LNCAP (cell line): Measurements from ENCODE around the gene BIN1.

Experiments used
- TF ChIP-seq, protein P1 (sequence below): fragments of 450-650 bp; IDR thresholded peaks from 2 replicates; pipeline ENCODE4 v1.5.1; 2017; ENCODE audit warnings: mild to moderate bottlenecking

BIN1 gene

GRCh38 chr2:127001751-127002150, 105.2 kb downstream of the BIN1 start:
- TF ChIP-seq, protein P1, sequence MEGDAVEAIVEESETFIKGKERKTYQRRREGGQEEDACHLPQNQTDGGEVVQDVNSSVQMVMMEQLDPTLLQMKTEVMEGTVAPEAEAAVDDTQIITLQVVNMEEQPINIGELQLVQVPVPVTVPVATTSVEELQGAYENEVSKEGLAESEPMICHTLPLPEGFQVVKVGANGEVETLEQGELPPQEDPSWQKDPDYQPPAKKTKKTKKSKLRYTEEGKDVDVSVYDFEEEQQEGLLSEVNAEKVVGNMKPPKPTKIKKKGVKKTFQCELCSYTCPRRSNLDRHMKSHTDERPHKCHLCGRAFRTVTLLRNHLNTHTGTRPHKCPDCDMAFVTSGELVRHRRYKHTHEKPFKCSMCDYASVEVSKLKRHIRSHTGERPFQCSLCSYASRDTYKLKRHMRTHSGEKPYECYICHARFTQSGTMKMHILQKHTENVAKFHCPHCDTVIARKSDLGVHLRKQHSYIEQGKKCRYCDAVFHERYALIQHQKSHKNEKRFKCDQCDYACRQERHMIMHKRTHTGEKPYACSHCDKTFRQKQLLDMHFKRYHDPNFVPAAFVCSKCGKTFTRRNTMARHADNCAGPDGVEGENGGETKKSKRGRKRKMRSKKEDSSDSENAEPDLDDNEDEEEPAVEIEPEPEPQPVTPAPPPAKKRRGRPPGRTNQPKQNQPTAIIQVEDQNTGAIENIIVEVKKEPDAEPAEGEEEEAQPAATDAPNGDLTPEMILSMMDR, result no peak

DNA sequence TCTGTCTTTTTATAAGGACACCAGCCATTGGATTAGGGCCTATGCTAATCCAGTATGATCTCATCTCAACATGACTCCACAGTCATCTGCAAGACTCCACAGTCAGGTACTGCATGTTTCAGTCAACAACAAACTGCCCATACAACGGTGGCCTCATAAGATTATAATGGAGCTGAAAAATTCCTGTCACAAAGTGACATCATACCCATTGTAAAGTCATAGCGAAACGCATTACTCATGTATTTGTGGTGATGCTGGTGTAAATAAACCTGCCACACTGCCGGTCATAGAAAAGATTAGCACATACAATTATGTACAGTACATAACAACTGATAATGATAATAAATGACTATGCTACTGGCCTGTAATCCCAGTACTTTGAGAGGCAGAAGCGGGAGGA, 106.0 kb downstream of the BIN1 start:
- TF ChIP-seq, protein P1, result no peak

DNA sequence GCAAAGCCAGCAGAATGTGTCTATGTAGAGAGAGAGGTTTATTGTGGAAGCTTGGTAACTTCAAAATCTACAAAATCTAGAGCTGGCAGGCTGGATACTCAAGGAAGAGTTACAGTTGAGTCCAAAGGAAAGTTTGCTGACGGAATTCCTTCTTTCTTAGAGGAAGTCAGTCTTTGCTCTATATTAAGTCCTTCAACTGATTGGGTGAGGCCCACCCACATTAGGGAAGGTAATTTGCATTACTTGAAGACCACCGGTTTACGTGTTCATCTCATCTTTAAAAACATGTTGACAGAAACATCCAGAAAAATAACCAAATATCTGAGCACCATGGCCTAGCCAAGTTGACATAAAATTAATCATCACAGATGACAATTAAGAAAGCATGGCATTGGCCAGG, 106.8 kb downstream of the BIN1 start:
- TF ChIP-seq, protein P1, result no peak

- TF ChIP-seq, protein P1, result no peak
These were observed 107.7 kb downstream of the BIN1 start for GRCh38 chr2:126999106-126999756.

DNA sequence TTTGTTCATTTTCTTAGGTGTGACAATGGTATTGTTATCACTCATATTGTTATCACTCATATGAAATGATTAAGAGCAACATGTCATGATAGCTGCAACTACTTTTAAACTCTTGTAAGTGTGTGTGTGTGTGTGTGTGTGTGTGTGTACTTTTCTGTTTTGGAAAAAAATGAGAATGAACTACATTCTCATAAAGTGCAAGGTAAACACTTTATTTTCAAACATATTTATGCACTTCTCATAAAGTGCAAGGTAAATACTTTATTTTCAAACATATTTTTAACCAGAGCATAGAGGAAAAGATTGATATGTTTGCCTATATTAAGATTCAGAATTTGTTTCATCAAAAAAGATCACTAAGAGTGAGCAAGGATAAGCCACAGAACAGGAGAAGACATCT, 108.5 kb downstream of the BIN1 start:
- TF ChIP-seq, protein P1, result no peak
